ENCODE data around the gene OR2D3. TPM values are rescaled to one million over a fixed set of nuclear protein-coding genes. Genes with fewer than 3 reads are reported as not detected.

OR2D3 gene
- total RNA-seq, 1 experiment from 2014 or later = not detected

- BruUV-seq (replicated peaks) = no TSS peak
- TF ChIP-seq CTCF (conservative IDR thresholded peaks at IDR 0.05) = no peak
- no peak for TF ChIP-seq EZH2 (IDR thresholded peaks at IDR 0.05; ENCODE audit: low read depth)
- CTCF ChIA-PET = no interaction called here
- no peak overlapping the region for H3K27ac ChIP-seq
- H3K9me2 ChIP-seq (ENCODE audit: insufficient read depth) = no peaks in the 10 kb centered on the region
- intact Hi-C loops (cut with micrococcal nuclease; ENCODE audit: unreplicated experiment) = no loop called here
- no peak overlapping the region for H2AFZ ChIP-seq
- no peaks in the 10 kb centered on the region for H4K20me1 ChIP-seq (ENCODE audit: insufficient read depth)
- no peak for DNase-seq
- H3K4me1 ChIP-seq (replicated peaks; ENCODE audit: insufficient read depth) = no peaks in the 10 kb centered on the region
- no peak overlapping the region for H3K4me2 ChIP-seq
- no peaks in the 10 kb centered on the region for H3K9me3 ChIP-seq (ENCODE audit: insufficient read depth, low read depth)
- no peaks in the 10 kb centered on the region for H3K79me2 ChIP-seq (ENCODE audit: low read depth)
- H3K27me3 ChIP-seq (ENCODE audit: insufficient read depth, low read depth) = no peaks in the 10 kb centered on the region
- H3F3A ChIP-seq (ENCODE audit: insufficient read depth, low read depth) = no peaks in the 10 kb centered on the region
- no peaks in the 10 kb centered on the region for H3K36me3 ChIP-seq (ENCODE audit: low read depth)
- no peak overlapping the region for H3K4me3 ChIP-seq
- POLR2A ChIA-PET (ENCODE audit: unreplicated experiment) = no interaction called here
These were observed 1.1 kb upstream of the OR2D3 start for GRCh38 chr11:6919698-6920097.

- Histone ChIP-seq H4K20me1 (ENCODE audit: insufficient read depth) (no peaks in the 10 kb centered on the region), H3F3A (ENCODE audit: insufficient read depth, low read depth) (peaks cover 8% of the 10 kb centered on the region), H2AFZ (no peak overlapping the region), H3K4me1 (replicated peaks; ENCODE audit: insufficient read depth) (peaks cover 10% of the 10 kb centered on the region; the same call in 1 of the 2 replicates), H3K27ac (no peak overlapping the region), H3K27me3 (ENCODE audit: insufficient read depth, low read depth) (no peaks in the 10 kb centered on the region), H3K9me3 (ENCODE audit: insufficient read depth, low read depth) (no peaks in the 10 kb centered on the region), H3K4me2 (no peak overlapping the region), H3K79me2 (ENCODE audit: low read depth) (no peaks in the 10 kb centered on the region), H3K9me2 (ENCODE audit: insufficient read depth) (no peaks in the 10 kb centered on the region), H3K36me3 (ENCODE audit: low read depth) (no peaks in the 10 kb centered on the region), H3K4me3 (no peak overlapping the region)
- POLR2A ChIA-PET (ENCODE audit: unreplicated experiment) = no interaction called here
- no peak for DNase-seq
- intact Hi-C loops (cut with micrococcal nuclease; ENCODE audit: unreplicated experiment) = no loop called here
- BruUV-seq (replicated peaks) = no TSS peak
- CTCF ChIA-PET = no interaction called here
- TF ChIP-seq CTCF (conservative IDR thresholded peaks at IDR 0.05) = no peak
- no peak for TF ChIP-seq EZH2 (IDR thresholded peaks at IDR 0.05; ENCODE audit: low read depth)
These were observed 4.3 kb downstream of the OR2D3 start for GRCh38 chr11:6925007-6925577.

GRCh38 chr11:6925636-6926207 is 4.9 kb downstream of the OR2D3 start:
- Histone ChIP-seq H3K4me2 (peak overlapping the region; percentile 94), H3F3A (ENCODE audit: insufficient read depth, low read depth) (peaks cover 8% of the 10 kb centered on the region), H4K20me1 (ENCODE audit: insufficient read depth) (no peaks in the 10 kb centered on the region), H3K27ac (no peak overlapping the region), H3K9me3 (ENCODE audit: insufficient read depth, low read depth) (no peaks in the 10 kb centered on the region), H3K36me3 (ENCODE audit: low read depth) (no peaks in the 10 kb centered on the region), H3K27me3 (ENCODE audit: insufficient read depth, low read depth) (no peaks in the 10 kb centered on the region), H3K79me2 (ENCODE audit: low read depth) (no peaks in the 10 kb centered on the region), H3K4me3 (peak overlapping the region; percentile 65), H3K9me2 (ENCODE audit: insufficient read depth) (no peaks in the 10 kb centered on the region), H2AFZ (peak overlapping the region; percentile 97), H3K4me1 (replicated peaks; ENCODE audit: insufficient read depth) (peaks cover 10% of the 10 kb centered on the region; the same call in 1 of the 2 replicates)
- POLR2A ChIA-PET (ENCODE audit: unreplicated experiment) = no interaction called here
- CTCF ChIA-PET = no interaction called here
- BruUV-seq (replicated peaks) = no TSS peak
- TF ChIP-seq EZH2 (IDR thresholded peaks at IDR 0.05; ENCODE audit: low read depth) (no peak), CTCF (conservative IDR thresholded peaks at IDR 0.05) (no peak)
- DNase-seq = peak in 1 of 2 experiments; percentile 2
- intact Hi-C loops (cut with micrococcal nuclease; ENCODE audit: unreplicated experiment) = no loop called here
